Measurements from ENCODE around the gene PLA2G2C.

DNA sequence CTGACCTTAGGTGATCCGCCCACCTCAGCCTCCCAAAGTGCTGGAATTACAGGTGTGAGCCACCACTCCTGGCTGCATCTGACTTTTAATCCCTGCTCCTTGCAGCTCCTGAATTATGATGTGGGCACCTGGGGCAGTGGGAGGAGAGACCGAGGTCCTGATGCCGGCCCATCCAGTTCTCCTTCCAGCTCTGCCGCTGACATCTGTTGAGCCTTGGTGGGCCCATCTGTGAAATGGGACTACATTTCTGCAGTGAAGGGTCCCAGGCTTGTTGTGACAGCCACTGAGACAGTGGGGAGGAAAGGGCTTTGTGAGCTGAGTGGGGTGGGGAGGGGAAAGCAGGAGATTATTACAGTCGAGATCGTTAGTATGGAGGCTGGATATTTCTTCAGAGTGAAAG lies 35.3 kb downstream of the PLA2G2C start:
- TF ChIP-seq, protein P1, sequence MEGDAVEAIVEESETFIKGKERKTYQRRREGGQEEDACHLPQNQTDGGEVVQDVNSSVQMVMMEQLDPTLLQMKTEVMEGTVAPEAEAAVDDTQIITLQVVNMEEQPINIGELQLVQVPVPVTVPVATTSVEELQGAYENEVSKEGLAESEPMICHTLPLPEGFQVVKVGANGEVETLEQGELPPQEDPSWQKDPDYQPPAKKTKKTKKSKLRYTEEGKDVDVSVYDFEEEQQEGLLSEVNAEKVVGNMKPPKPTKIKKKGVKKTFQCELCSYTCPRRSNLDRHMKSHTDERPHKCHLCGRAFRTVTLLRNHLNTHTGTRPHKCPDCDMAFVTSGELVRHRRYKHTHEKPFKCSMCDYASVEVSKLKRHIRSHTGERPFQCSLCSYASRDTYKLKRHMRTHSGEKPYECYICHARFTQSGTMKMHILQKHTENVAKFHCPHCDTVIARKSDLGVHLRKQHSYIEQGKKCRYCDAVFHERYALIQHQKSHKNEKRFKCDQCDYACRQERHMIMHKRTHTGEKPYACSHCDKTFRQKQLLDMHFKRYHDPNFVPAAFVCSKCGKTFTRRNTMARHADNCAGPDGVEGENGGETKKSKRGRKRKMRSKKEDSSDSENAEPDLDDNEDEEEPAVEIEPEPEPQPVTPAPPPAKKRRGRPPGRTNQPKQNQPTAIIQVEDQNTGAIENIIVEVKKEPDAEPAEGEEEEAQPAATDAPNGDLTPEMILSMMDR (IDR thresholded peaks at IDR 0.05), result no peak
- TF ChIP-seq POLR2A (IDR thresholded peaks at IDR 0.05), result no peak
- no peak for TF ChIP-seq EP300 (IDR thresholded peaks at IDR 0.05)
